Endothelial cell of umbilical vein (primary cell): Measurements from ENCODE around the gene HIC1.

Experiments
- EZH2 ChIP-seq: IDR thresholded peaks from 2 replicates; pipeline ENCODE4 v1.6.1; 2012; ENCODE audit warnings: borderline replicate concordance, low read depth, mild to moderate bottlenecking, moderate library complexity, low read length, inconsistent platforms; ENCODE audit not compliant: severe bottlenecking
- FOS ChIP-seq: IDR thresholded peaks from 2 replicates; pipeline ENCODE4 v1.6.1; 2011; ENCODE audit warnings: mild to moderate bottlenecking, low read length, moderate library complexity, borderline replicate concordance; ENCODE audit not compliant: insufficient read depth
- GATA2 ChIP-seq: IDR thresholded peaks from 2 replicates; pipeline ENCODE4 v1.7.0; 2011; ENCODE audit warnings: low read depth, mild to moderate bottlenecking, moderate library complexity, mixed read lengths, low read length; ENCODE audit not compliant: insufficient read length, insufficient read depth
- MYC ChIP-seq: IDR thresholded peaks from one replicate; pipeline ENCODE4 v1.6.1; 2011; ENCODE audit warnings: mild to moderate bottlenecking, low read depth, low read length
- POLR2A ChIP-seq: IDR thresholded peaks from 2 replicates; pipeline ENCODE4 v1.6.1; 2012; ENCODE audit warnings: low read depth, mild to moderate bottlenecking, control low read depth, low read length
- TF ChIP-seq, protein P1 (sequence below), 2 donors: IDR thresholded peaks; 1 replicate in 1 of 2; 2 replicates in 1 of 2; pipeline ENCODE4 v1.5.1; 2011; ENCODE audit warnings: low read length in 2 of 2, mild to moderate bottlenecking in 2 of 2, moderate library complexity in 2 of 2, control low read depth in 1 of 2, inconsistent platforms in 1 of 2, low read depth in 1 of 2; ENCODE audit not compliant: insufficient read depth in 1 of 2; ENCODE audit errors: extremely low read depth in 1 of 2
- TF ChIP-seq, protein P2 (sequence below): IDR thresholded peaks from 2 replicates; pipeline ENCODE4 v1.6.1; 2011; ENCODE audit not compliant: insufficient read depth, insufficient read length

DNA sequence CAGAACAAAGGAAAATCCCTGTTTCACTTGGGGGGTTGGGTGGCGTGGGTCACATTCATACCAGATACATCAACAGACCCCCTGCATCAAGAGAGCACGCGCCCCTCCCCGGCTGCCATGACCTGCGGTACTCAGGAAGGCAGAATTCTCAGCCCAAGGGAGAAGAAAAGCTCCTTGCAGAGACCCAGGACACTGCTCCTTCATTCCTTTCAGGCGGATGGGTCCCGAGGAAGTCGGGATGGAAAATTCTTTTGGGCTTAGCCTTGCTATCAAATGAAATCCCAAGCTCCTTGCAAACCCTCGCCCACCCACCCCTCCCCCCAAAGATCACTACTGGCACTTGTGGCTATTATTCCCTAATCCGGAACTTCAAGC lies 40.6 kb downstream of the HIC1 start:
- TF ChIP-seq POLR2A (no peak), MYC (no peak), EZH2 (no peak), GATA2 (no peak), FOS (no peak)
- TF ChIP-seq, protein P1, sequence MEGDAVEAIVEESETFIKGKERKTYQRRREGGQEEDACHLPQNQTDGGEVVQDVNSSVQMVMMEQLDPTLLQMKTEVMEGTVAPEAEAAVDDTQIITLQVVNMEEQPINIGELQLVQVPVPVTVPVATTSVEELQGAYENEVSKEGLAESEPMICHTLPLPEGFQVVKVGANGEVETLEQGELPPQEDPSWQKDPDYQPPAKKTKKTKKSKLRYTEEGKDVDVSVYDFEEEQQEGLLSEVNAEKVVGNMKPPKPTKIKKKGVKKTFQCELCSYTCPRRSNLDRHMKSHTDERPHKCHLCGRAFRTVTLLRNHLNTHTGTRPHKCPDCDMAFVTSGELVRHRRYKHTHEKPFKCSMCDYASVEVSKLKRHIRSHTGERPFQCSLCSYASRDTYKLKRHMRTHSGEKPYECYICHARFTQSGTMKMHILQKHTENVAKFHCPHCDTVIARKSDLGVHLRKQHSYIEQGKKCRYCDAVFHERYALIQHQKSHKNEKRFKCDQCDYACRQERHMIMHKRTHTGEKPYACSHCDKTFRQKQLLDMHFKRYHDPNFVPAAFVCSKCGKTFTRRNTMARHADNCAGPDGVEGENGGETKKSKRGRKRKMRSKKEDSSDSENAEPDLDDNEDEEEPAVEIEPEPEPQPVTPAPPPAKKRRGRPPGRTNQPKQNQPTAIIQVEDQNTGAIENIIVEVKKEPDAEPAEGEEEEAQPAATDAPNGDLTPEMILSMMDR (IDR thresholded peaks at IDR 0.05; ENCODE audit: extremely low read depth in 1 of 2, insufficient read depth in 1 of 2, low read depth in 1 of 2, low read length in 2 of 2), result no peak
- TF ChIP-seq, protein P2, sequence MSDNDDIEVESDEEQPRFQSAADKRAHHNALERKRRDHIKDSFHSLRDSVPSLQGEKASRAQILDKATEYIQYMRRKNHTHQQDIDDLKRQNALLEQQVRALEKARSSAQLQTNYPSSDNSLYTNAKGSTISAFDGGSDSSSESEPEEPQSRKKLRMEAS, result no peak
